Epithelial cell of prostate (primary cell): ENCODE results near the gene PLEKHN1.
A peak's percentile ranks its signal among the peaks of the same experiment; 100 is the strongest.

Experiments used
- DNase-seq: peaks from one replicate; pipeline ENCODE4 v3.0.0-alpha.2; 2011; ENCODE audit warnings: low read depth, low spot score
- H3K27ac ChIP-seq: fragments of 450-650 bp; 2 replicates; pipeline ENCODE4 v1.5.1; 2017; ENCODE audit warnings: mild to moderate bottlenecking

Gene PLEKHN1

GRCh38 chr1:958823-959730, 7.2 kb upstream of the PLEKHN1 start, which contains the start of gene NOC2L:
TSS of gene NOC2L (minus strand) at chr1:959256. CDS start at chr1:959240, 16 bp downstream.
- no peak for DNase-seq
- no peak within 1 kb of the TSS for H3K27ac ChIP-seq

- DNase-seq, result no peak
- H3K27ac ChIP-seq, result no peak overlapping the region
Measured at GRCh38 chr1:959731-960362, 6.4 kb upstream of the PLEKHN1 start.

- no peak for DNase-seq
- H3K27ac ChIP-seq, result no peak within 1 kb of the TSS
Measured at GRCh38 chr1:960363-961131, 5.7 kb upstream of the PLEKHN1 start, which contains the start of gene KLHL17. TSS of gene KLHL17 (plus strand) at chr1:960584. CDS start at chr1:960694, 110 bp downstream.

GRCh38 chr1:961132-961669, 5.1 kb upstream of the PLEKHN1 start:
- DNase-seq, result no peak
- H3K27ac ChIP-seq, result no peak overlapping the region

- H3K27ac ChIP-seq, result no peak overlapping the region
- no peak for DNase-seq
Measured at GRCh38 chr1:962381-963300, 3.6 kb upstream of the PLEKHN1 start.

- no peak for DNase-seq
- H3K27ac ChIP-seq, result no peak overlapping the region
Measured at GRCh38 chr1:963301-963651, 3.0 kb upstream of the PLEKHN1 start.

GRCh38 chr1:963746-964525, 2.3 kb upstream of the PLEKHN1 start:
- DNase-seq, result no peak
- H3K27ac ChIP-seq, result no peak overlapping the region

GRCh38 chr1:964691-965525, 1.4 kb upstream of the PLEKHN1 start:
- no peak for DNase-seq

GRCh38 chr1:965526-966134, 652 bp upstream of the PLEKHN1 start:
- H3K27ac ChIP-seq, result peak overlapping the region; percentile 99
- no peak for DNase-seq

More at GRCh38 chr1:964691-965525, 1.4 kb upstream of the PLEKHN1 start:
- no peak overlapping the region for H3K27ac ChIP-seq

- H3K27ac ChIP-seq, result peak overlapping the region; percentile 99
- no peak for DNase-seq
Measured at GRCh38 chr1:966704-967300, 520 bp downstream of the PLEKHN1 start.

- H3K27ac ChIP-seq, result peak overlapping the region; percentile 99
- DNase-seq, result no peak
Measured at GRCh38 chr1:967466-968343, 1.4 kb downstream of the PLEKHN1 start.

GRCh38 chr1:969260-969855, 3.1 kb downstream of the PLEKHN1 start:
- no peak overlapping the region for H3K27ac ChIP-seq
- no peak for DNase-seq

- H3K27ac ChIP-seq, result no peak overlapping the region
- DNase-seq, result no peak
Measured at GRCh38 chr1:970242-970972, 4.1 kb downstream of the PLEKHN1 start.

- DNase-seq, result no peak
- no peak overlapping the region for H3K27ac ChIP-seq
Measured at GRCh38 chr1:970973-971730, 4.9 kb downstream of the PLEKHN1 start.
